IMR-90 (cell line): ENCODE results near the gene GSTM3. TPM values are rescaled to one million over a fixed set of nuclear protein-coding genes. Genes with fewer than 3 reads are reported as not detected.

ENCODE experiments used
- ATAC-seq: fragments of 200-7000 bp; cut with Tn5 transposase; 2 replicates; pipeline ENCODE4 v1.9.1; 2020; ENCODE audit warnings: low read depth, mild to moderate bottlenecking, moderate library complexity
- BruUV-seq: library from RNA; stranded (reverse); fragments of 400-500 nt; replicated peaks from 2 replicates; lab custom pipeline; 2021; lab: Mats Ljungman, UMichigan
- CTCF ChIA-PET: fragments of 300-600 bp; formaldehyde crosslinking; extraction: SDS; loops from one replicate; lab custom pipeline; 2021; ENCODE audit warnings: antibody characterized with exemption; lab: Yijun Ruan, JAX
- POLR2A ChIA-PET: fragments of 300-600 bp; sonication (Branson Sonifier 250); formaldehyde crosslinking; loops from one replicate; lab custom pipeline; 2022; ENCODE audit warnings: antibody characterized with exemption; ENCODE audit not compliant: unreplicated experiment; lab: Charles Lee
- DNase-seq: peaks from one replicate; pipeline ENCODE4 v3.0.0; 2013
- H2AFZ ChIP-seq: replicated peaks from 2 replicates; pipeline ENCODE3; 2013; ENCODE audit warnings: low read length, mild to moderate bottlenecking; ENCODE audit not compliant: poor library complexity
- H2AK5ac ChIP-seq: 2 replicates; pipeline ENCODE4 v1.6.1; 2013; ENCODE audit warnings: low read depth, low read length, inconsistent platforms
- H2AK9ac ChIP-seq: replicated peaks from 2 replicates; pipeline ENCODE3; 2013; ENCODE audit warnings: mild to moderate bottlenecking, low read depth, low read length, moderate library complexity; ENCODE audit not compliant: poor library complexity
- H2BK120ac ChIP-seq: 2 replicates; pipeline ENCODE4 v1.6.1; 2013; ENCODE audit warnings: low read depth, low read length, inconsistent platforms
- H2BK15ac ChIP-seq: 3 replicates; pipeline ENCODE4 v1.6.1; 2013; ENCODE audit warnings: low read depth, low read length, inconsistent platforms
- H2BK20ac ChIP-seq: 2 replicates; pipeline ENCODE4 v1.6.1; 2013; ENCODE audit warnings: low read depth, mild to moderate bottlenecking, inconsistent platforms, low read length, moderate library complexity
- H2BK5ac ChIP-seq: 2 replicates; pipeline ENCODE4 v1.6.1; 2013; ENCODE audit warnings: mild to moderate bottlenecking, low read depth, low read length, inconsistent platforms; ENCODE audit not compliant: poor library complexity, severe bottlenecking
- H3K14ac ChIP-seq: replicated peaks from 2 replicates; pipeline ENCODE4 v1.6.1; 2013; ENCODE audit warnings: low read depth, low read length, inconsistent platforms
- H3K18ac ChIP-seq: 2 replicates; pipeline ENCODE4 v1.6.1; 2013; ENCODE audit warnings: low read depth, low read length, control low read depth
- H3K23ac ChIP-seq: 2 replicates; pipeline ENCODE4 v1.6.1; 2013; ENCODE audit warnings: low read depth, low read length, inconsistent platforms
- H3K27ac ChIP-seq: 2 replicates; pipeline ENCODE4 v1.5.1; 2013; ENCODE audit warnings: mild to moderate bottlenecking, control low read depth, low read length; ENCODE audit not compliant: insufficient read depth
- H3K27me3 ChIP-seq: 2 replicates; pipeline ENCODE4 v1.6.1; 2013; ENCODE audit warnings: low read length; ENCODE audit not compliant: control insufficient read depth, insufficient read depth
- H3K36me3 ChIP-seq: 2 replicates; pipeline ENCODE4 v1.6.1; 2013; ENCODE audit warnings: low read length, mixed read lengths; ENCODE audit not compliant: control insufficient read depth, insufficient read depth
- H3K4ac ChIP-seq: 2 replicates; pipeline ENCODE4 v1.6.1; 2013; ENCODE audit warnings: low read depth, low read length, inconsistent platforms
- H3K4me1 ChIP-seq: 2 replicates; pipeline ENCODE4 v1.6.1; 2013; ENCODE audit warnings: low read length, mixed read lengths; ENCODE audit not compliant: control insufficient read depth, insufficient read depth
- H3K4me2 ChIP-seq: 2 replicates; pipeline ENCODE4 v1.6.1; 2013; ENCODE audit warnings: low read depth, mild to moderate bottlenecking, control low read depth, low read length, moderate library complexity
- H3K4me3 ChIP-seq: 2 replicates; pipeline ENCODE4 v1.5.1; 2013; ENCODE audit warnings: low read depth, mild to moderate bottlenecking, control low read depth, low read length, moderate library complexity; ENCODE audit not compliant: insufficient read depth
- H3K56ac ChIP-seq: 2 replicates; pipeline ENCODE4 v1.6.1; 2013; ENCODE audit warnings: low read length, inconsistent platforms; ENCODE audit not compliant: insufficient read depth; ENCODE audit errors: extremely low read depth
- H3K79me1 ChIP-seq, 2 experiments: 2 replicates each; pipeline ENCODE4 v1.6.1; 2013; ENCODE audit warnings: low read length in 2 of 2, inconsistent platforms in 1 of 2, low read depth in 1 of 2
- H3K9ac ChIP-seq: 2 replicates; pipeline ENCODE4 v1.6.1; 2013; ENCODE audit warnings: low read depth, low read length, control low read depth
- H3K9me1 ChIP-seq: 2 replicates; pipeline ENCODE4 v1.6.1; 2013; ENCODE audit warnings: low read length, inconsistent platforms; ENCODE audit not compliant: insufficient read depth
- H3K9me3 ChIP-seq: 2 replicates; pipeline ENCODE4 v1.6.1; 2013; ENCODE audit warnings: low read length; ENCODE audit not compliant: control insufficient read depth, insufficient read depth
- H4K20me1 ChIP-seq: 2 replicates; pipeline ENCODE4 v1.6.1; 2013; ENCODE audit warnings: low read length, inconsistent platforms; ENCODE audit not compliant: insufficient read depth
- H4K5ac ChIP-seq: 2 replicates; pipeline ENCODE4 v1.6.1; 2013; ENCODE audit warnings: mild to moderate bottlenecking, low read depth, low read length, control low read depth
- H4K8ac ChIP-seq, 2 experiments: 2 replicates each; pipeline ENCODE4 v1.6.1; 2013; ENCODE audit warnings: low read depth in 2 of 2, low read length in 2 of 2, control low read depth in 1 of 2, inconsistent platforms in 1 of 2
- H4K91ac ChIP-seq: 2 replicates; pipeline ENCODE4 v1.6.1; 2013; ENCODE audit warnings: low read depth, low read length, inconsistent platforms; ENCODE audit not compliant: insufficient read depth
- MAFK ChIP-seq: IDR thresholded peaks from 2 replicates; pipeline ENCODE4 v1.6.1; 2012; ENCODE audit warnings: low read depth, low read length, improper control_type of control experiment
- WGBS, 2 experiments: methylation state at CpG; one replicate each; pipeline versions ENCODE4 v1.1.5 to v1.1.7; 2013; ENCODE audit warnings: missing lambda C conversion rate in 2 of 2; ENCODE audit not compliant: insufficient read length in 1 of 2; ENCODE audit errors: extremely low coverage in 2 of 2; 5-methylcytosine and 5-hydroxymethylcytosine counted together
- dilution Hi-C: fragments of 300-500 bp; cut with HindIII; formaldehyde crosslinking; loops from one replicate; pipeline ENCODE4 v1.14.3; 2018; ENCODE audit warnings: low sequenced_read_pairs; ENCODE audit not compliant: unreplicated experiment
- in situ Hi-C: fragments of 300-500 bp; cut with MboI; formaldehyde crosslinking; loops from 3 replicates; pipeline ENCODE4 v1.14.3; 2019; ENCODE audit warnings: low sequenced_read_pairs, inconsistent platforms, mixed read lengths
- intact Hi-C: fragments of 100-400 bp; cut with micrococcal nuclease; formaldehyde crosslinking; loops from 2 replicates; pipeline ENCODE4 v1.10.0; 2022
- polyA plus RNA-seq, 3 experiments: library from polyadenylated mRNA; depleted of rRNA; stranded (reverse); fragments of >200 nt; gene quantifications; 2 replicates each; pipeline ENCODE4 v1.2.3, GENCODE V29; 2012; ENCODE audit warnings: low replicate concordance in 1 of 3
- total RNA-seq: library from RNA; depleted of rRNA; stranded (reverse); fragments of >200 nt; gene quantifications from 2 replicates; pipeline ENCODE4 v1.2.3, GENCODE V29; 2012

The GSTM3 gene
- total and polyA plus RNA-seq, 2 of the 4 experiments (the other 2 are of a cell fraction), result 102 to 131 TPM

DNA sequence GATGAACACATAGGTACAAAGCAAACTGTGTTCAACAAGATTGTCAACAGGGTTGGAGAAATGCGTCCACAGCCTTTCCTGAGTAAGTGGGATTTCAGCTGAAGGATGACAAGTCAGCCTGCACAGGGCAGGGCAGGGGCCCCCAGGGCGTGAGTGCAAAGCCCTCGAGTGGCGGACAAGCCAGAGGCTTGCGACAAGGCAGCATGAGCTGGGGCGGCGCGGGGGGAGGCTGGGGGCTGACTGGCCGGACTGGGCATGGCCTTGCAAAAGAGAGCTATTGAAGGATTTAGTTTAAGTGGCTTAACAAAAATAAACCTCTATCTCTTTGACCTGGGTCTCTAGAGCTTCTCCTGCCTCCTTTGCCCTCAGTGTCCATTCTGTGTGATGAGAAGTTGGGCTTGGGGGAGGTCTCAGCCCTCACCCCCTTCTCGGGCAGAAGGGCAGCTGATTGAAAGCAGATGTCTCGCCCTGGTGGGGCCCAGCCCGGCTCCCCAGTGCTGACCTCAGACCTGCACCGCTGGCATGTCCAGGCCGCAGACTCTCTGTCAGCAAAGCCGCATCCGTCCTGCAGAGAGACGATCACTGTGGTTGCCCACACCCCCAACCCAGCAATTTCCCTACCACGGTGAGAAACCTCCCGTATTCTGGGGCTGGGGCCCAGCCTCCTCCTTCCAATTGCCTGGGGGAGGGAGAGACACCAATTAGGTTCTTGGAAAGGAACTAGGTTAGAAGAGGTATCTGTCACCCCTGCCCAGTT lies 47.2 kb upstream of the GSTM3 start:
- H3K4ac ChIP-seq, result peak overlapping the region; percentile 34; the same call in 1 of the 2 replicates
- H2AK9ac ChIP-seq, result no peak overlapping the region
- no peak overlapping the region for H3K4me3 ChIP-seq
- H3K27ac ChIP-seq, result no peak overlapping the region
- ATAC-seq (no peak), DNase-seq (no peak)
- no peak overlapping the region for H2BK20ac ChIP-seq
- H2BK15ac ChIP-seq, result peak overlapping the region; percentile 36; the same call in 2 of the 3 replicates
- H3K56ac ChIP-seq, result no peak overlapping the region
- no peak overlapping the region for H3K23ac ChIP-seq
- no peak overlapping the region for H2AFZ ChIP-seq
- H3K4me1 ChIP-seq, result peaks cover 37% of the 10 kb centered on the region
- H2BK120ac ChIP-seq, result peak overlapping the region; percentile 30; the same call in 1 of the 2 replicates
- H3K36me3 ChIP-seq, result no peaks in the 10 kb centered on the region
- H2BK5ac ChIP-seq, result no peak overlapping the region
- no peak overlapping the region for H4K5ac ChIP-seq
- in situ Hi-C loops (loop anchor here (25.0 kb wide), 1 partner anchor 124 kb away; the partner anchor contains the start of gene CSF1), dilution Hi-C loops (no loop called here), intact Hi-C loops (no loop called here)
- no TSS peak for BruUV-seq
- H2AK5ac ChIP-seq, result peak overlapping the region; percentile 60
- peak overlapping the region; percentile 6; the same call in 1 of the 2 replicates for H4K91ac ChIP-seq
- no peak overlapping the region for H3K18ac ChIP-seq
- H3K27me3 ChIP-seq, result no peaks in the 10 kb centered on the region
- H4K20me1 ChIP-seq, result no peaks in the 10 kb centered on the region
- peaks cover 26% of the 10 kb centered on the region for H3K9me1 ChIP-seq
- H3K79me1 ChIP-seq, result no peaks in the 10 kb centered on the region
- no peaks in the 10 kb centered on the region for H3K9me3 ChIP-seq
- H4K8ac ChIP-seq, result no peak overlapping the region
- no peak overlapping the region for H3K14ac ChIP-seq
- 100% methylated on average over 1 of the region's 19 CpGs; no CpG with 5 or more reads in 1 of the 2 experiments for WGBS, 2 experiments
- POLR2A ChIA-PET, result no interaction called here
- no peak overlapping the region for H3K4me2 ChIP-seq
- no peak overlapping the region for H3K9ac ChIP-seq
- TF ChIP-seq MAFK, result no peak
- CTCF ChIA-PET, result interaction anchor here (1.8 kb wide), 1 partner anchor 197 kb away, joined by 4 read pairs; the partner anchor contains the start of gene AHCYL1
